ENCODE measurements around the gene SPEF2.
"Not testable (repeated sequence)": the region's sequence is repeated elsewhere in the genome, so short reads cannot be mapped to it uniquely, and the experiment has no call there.

The SPEF2 gene

GRCh38 chr5:35823347-35824098 is 205.9 kb downstream of the SPEF2 start:
- DNase-seq (ENCODE audit: low read depth): no peak

- no peak for DNase-seq (ENCODE audit: low read depth)
These were observed 208.4 kb downstream of the SPEF2 start for GRCh38 chr5:35826056-35826455.

- no peak for DNase-seq (ENCODE audit: low read depth)
These were observed 208.9 kb downstream of the SPEF2 start for GRCh38 chr5:35826554-35826953.

- DNase-seq (ENCODE audit: low read depth): no peak
These were observed 210.5 kb downstream of the SPEF2 start for GRCh38 chr5:35828082-35828598.

- no peak for DNase-seq (ENCODE audit: low read depth)
These were observed 212.9 kb downstream of the SPEF2 start for GRCh38 chr5:35830587-35830986.

- DNase-seq (ENCODE audit: low read depth): no peak
These were observed 215.1 kb downstream of the SPEF2 start for GRCh38 chr5:35832762-35833161.

- DNase-seq (ENCODE audit: low read depth): no peak
These were observed 215.6 kb downstream of the SPEF2 start for GRCh38 chr5:35833224-35833623.

- no peak for DNase-seq (ENCODE audit: low read depth)
These were observed 218.4 kb downstream of the SPEF2 start for GRCh38 chr5:35835796-35836742.

- peak; percentile 36 for DNase-seq (ENCODE audit: low read depth)
These were observed 220.8 kb downstream of the SPEF2 start for GRCh38 chr5:35838370-35839042.

- DNase-seq (ENCODE audit: low read depth): no peak
These were observed 225.2 kb downstream of the SPEF2 start for GRCh38 chr5:35842856-35843255.

GRCh38 chr5:35845508-35845907 is 227.8 kb downstream of the SPEF2 start:
- not testable (repeated sequence) for DNase-seq (ENCODE audit: low read depth)

- DNase-seq (ENCODE audit: low read depth): no peak
These were observed 229.8 kb downstream of the SPEF2 start for GRCh38 chr5:35847491-35847890.

GRCh38 chr5:35847961-35848360 is 230.3 kb downstream of the SPEF2 start:
- DNase-seq (ENCODE audit: low read depth): no peak

- no peak for DNase-seq (ENCODE audit: low read depth)
These were observed 232.2 kb downstream of the SPEF2 start for GRCh38 chr5:35849860-35850259.

- no peak for DNase-seq (ENCODE audit: low read depth)
These were observed 233.5 kb downstream of the SPEF2 start for GRCh38 chr5:35850967-35851680.

GRCh38 chr5:35852084-35852734 is 234.5 kb downstream of the SPEF2 start:
- DNase-seq (ENCODE audit: low read depth): no peak

- no peak for DNase-seq (ENCODE audit: low read depth)
These were observed 235.1 kb downstream of the SPEF2 start for GRCh38 chr5:35852773-35853172.

- DNase-seq (ENCODE audit: low read depth): no peak
These were observed 236.0 kb downstream of the SPEF2 start for GRCh38 chr5:35853631-35854030.

- no peak for DNase-seq (ENCODE audit: low read depth)
These were observed 236.6 kb downstream of the SPEF2 start for GRCh38 chr5:35854248-35854647.

GRCh38 chr5:35855187-35855586 is 237.5 kb downstream of the SPEF2 start:
- DNase-seq (ENCODE audit: low read depth): no peak

- DNase-seq (ENCODE audit: low read depth): not testable (repeated sequence)
These were observed 238.6 kb downstream of the SPEF2 start for GRCh38 chr5:35856186-35856764.

All from HS-5 (cell line).